ELF-1 (cell line): Measurements from ENCODE around the gene RNF20.
A peak's percentile ranks its signal among the peaks of the same experiment; 100 is the strongest.
"Not testable (repeated sequence)": the region's sequence is repeated elsewhere in the genome, so short reads cannot be mapped to it uniquely, and the experiment has no call there.

Source experiments
- DNase-seq: peaks from one replicate; pipeline ENCODE4 v3.0.0-alpha.2; 2016; ENCODE audit warnings: low read depth, low spot score

Gene RNF20, protein sequence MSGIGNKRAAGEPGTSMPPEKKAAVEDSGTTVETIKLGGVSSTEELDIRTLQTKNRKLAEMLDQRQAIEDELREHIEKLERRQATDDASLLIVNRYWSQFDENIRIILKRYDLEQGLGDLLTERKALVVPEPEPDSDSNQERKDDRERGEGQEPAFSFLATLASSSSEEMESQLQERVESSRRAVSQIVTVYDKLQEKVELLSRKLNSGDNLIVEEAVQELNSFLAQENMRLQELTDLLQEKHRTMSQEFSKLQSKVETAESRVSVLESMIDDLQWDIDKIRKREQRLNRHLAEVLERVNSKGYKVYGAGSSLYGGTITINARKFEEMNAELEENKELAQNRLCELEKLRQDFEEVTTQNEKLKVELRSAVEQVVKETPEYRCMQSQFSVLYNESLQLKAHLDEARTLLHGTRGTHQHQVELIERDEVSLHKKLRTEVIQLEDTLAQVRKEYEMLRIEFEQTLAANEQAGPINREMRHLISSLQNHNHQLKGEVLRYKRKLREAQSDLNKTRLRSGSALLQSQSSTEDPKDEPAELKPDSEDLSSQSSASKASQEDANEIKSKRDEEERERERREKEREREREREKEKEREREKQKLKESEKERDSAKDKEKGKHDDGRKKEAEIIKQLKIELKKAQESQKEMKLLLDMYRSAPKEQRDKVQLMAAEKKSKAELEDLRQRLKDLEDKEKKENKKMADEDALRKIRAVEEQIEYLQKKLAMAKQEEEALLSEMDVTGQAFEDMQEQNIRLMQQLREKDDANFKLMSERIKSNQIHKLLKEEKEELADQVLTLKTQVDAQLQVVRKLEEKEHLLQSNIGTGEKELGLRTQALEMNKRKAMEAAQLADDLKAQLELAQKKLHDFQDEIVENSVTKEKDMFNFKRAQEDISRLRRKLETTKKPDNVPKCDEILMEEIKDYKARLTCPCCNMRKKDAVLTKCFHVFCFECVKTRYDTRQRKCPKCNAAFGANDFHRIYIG

DNA sequence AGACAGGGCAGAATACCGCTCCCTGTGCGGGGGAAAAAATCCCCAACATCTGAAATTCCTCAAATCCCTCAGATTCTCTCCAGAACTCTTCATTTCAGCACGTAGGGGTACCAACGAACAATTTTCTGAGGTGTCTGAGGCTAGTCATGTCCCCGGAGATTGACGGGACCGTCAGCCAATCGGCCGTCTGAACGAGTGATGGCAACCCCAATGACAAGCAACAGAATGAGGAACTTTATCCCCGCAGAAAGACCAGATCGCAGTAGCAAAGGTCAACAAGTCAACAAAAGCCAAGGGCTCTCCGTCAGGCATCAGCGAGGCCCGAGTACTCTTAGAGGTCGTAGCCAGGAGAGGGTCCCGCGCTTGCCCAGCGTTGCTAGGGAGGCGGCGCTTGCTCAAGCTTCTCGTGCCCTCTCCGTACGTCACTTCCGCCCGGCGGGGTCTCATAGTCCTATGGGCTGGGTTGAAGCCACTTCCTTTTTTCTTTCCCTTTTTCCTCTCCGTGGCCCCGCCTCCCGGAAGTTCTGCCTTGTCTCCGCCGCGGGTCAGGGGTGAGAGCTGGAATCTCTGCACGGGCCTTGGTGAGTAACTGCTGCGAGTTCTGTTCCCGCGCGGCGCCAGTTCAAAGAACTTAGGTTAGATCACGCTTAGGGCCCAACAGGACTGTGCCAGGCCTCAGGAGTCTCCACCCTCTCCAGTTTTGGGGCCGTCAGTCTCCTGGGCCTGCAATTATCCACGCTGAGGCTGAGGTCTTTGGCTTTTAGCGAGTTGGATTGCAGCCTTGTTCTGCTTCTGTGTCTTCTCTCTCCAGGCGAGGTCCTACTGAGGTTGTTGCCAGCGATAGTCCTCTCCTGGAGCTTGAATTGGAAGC is at the start of gene RNF20:
Gene RNF20, plus strand, starts transcription at position 520 of the 871 bp plus-strand sequence. CDS start 1,571 bp downstream, outside the sequence.
- DNase-seq: peak; percentile 99

DNA sequence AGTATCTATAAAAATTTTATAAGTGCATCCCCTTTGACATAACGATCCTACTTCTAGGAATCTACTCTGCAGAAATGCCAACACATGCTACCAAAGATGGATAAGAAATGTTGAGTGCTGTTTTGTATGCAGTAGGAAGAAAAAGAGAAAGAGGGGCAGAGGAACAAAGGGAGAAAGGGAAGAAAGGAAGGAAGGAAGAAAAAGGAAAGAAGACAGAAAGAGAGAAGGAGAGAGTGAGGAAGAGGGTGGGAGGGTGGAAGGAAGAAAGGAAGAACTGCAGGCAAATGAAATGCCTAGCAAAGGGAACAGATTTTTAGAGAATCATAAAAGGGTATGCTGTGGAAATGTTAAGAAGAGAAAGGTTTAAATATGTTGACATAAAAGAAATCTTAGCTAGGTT is 49.6 kb upstream of the RNF20 start:
- DNase-seq: no peak

DNA sequence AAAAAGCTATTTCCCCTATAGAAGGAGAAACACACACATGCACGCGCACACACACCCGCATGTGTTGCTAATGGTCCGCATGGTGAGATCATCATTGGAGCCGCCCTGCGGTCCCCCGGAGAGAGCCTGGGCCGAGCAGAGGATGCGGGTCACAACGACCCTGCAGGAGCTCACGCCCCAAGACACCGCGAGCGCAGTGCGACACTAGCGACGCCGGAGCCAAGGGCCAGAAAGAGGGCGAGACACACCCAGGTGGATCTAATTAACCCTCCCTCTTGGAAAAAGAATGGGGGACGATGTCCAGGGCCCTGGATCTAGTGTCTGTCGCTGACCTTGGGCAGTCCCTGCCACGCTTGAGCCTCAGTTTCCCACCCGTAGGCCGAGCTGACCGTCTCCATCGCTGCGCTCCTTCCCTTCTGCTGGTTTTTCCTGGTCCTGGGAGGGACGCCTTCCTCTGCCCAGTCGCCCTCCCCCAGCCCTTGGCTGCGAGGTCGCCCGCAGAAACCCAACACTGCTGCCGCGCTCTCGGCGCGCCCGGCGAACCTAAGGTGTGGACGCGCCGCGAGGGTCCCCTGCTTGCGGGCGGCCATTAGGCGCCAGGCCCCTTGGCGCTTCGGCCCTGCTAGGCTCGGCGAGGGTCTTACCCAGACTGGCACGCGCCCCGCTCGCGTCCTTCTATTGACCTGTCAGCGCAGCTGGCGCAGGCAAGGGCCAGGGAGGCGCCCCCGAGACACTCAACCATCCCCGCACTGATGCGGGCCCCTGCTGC is 47.5 kb upstream of the RNF20 start:
- peak; percentile 43 for DNase-seq

DNA sequence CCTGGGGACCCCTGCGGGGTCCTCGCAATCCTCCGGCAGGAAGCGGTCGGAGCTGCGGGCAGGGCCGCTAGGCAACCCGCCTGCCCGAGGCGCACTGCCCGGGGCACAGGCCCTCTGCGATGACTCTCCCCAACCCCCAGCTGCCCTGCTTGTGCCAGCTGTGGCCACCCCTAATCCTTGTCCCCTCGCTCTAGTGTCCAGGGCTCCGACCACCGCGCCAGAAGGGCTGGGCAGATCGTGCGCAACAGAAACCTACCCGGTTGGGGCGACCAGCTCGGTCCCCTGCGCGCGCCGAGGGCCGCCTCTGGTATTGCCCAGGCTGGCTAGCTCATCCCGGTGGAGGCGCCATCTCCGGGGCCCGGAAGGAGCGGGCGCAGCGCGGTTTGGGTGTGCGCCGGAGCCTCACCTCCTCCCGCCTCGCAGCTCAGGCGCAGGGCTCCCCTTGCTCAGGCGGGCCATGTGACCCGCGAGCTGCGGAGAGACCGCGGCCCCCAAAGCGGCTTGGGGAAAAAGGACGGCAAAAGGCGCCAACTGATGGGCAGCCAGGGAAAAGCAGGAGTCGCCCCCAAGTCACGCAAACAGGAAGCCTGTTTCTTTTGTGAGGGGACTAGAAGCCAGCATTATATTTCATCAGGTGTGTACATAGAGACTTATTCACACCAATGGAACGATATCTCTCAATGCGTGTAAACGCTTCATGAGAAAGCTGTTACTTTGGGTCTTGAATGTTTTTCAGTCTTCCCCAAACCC is 46.8 kb upstream of the RNF20 start:
- peak; percentile 71 for DNase-seq

DNA sequence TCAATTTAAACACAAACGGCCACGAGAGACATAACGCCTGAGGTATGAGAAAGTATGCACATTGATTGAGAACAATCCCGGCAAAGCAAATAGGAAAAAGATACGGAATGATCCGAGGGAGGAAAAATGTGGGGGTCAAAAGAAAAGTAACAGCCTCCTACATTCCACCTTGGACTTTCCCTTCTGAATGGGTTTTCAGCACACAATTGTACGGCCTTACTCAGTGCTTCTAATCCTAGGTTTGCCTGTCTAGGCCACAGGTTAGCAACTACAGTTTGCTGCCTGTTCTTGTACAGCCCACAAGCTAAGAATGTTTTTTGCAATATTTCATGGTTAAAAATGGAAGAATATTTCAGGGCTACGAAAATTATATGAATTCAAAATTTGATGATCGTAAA is 46.2 kb upstream of the RNF20 start:
- peak; percentile 4 for DNase-seq

DNA sequence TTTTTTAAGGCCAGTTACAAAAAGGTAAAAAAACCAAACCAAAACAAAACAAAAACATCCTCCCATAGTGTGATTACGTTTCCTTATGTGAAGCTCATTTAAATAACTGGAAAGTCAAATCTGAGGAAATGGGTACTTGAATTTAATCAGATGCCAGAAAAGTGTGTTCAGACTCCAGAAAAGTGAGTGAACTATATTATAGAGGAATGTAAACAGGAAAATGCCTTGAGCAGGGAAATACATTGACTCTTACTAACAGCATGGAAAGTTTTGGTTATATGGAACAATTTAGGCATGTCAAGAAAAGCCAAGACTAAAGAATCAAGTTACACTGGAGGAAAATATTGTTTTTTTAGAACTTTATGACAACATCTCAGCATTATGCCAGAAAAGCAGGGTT is 37.8 kb upstream of the RNF20 start:
- no peak for DNase-seq

DNA sequence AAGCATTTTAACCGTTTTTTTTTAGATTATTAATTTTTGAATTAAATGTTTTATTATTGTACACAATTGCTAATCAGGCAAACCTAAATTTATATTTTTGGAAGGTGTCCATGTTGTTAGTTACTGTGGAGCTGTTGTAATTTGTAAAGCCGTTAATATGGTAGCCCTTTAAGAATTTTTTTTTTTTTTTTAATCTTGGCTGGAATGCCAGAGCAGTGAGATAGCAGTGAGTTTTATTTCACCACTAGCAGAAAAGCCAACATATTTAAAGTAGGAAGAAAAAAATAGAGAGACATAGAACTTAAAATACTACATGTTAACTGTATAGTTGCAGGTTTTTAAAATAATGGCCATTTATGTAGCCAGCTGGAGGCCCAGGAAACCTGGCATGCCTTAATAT is 35.3 kb upstream of the RNF20 start:
- DNase-seq: no peak

DNA sequence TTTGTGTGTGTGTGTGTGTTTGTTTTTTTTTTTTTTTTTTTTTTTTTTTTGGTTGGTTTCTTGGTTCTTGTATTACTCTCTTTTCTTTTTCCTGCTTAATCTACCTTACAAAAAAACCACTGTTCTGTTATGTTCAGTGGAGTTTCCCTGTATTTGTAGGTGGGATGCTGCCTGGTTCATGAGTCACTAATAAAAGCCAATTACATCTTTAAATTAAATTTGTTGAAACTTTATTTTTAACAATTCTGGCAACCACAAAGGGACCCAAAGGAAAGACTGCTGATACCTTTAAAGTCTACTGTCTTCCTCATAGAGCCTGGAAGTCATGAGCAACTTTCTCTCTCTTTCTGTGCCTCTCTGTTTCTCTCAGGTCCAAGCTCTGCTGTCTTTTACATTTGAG is 29.5 kb upstream of the RNF20 start:
- no peak for DNase-seq

DNA sequence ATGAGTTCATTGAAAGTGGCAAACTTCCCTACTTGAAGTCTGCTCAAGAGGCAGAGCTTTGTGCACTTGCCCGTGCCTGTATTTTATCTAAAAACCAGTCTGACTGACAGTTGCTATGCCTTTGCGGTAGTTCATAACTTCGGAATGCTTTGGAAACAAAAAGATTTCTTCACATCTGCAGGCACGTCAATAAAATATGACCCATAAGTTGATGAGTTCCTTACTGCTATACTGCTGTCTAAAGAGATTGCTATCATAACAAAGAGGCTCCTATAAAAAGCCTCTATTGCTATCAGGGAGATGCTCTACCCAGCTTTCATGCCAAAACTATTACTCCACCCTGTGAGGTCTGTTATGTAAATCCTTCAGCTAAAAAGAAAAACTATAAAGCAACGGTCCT is 25.4 kb upstream of the RNF20 start:
- no peak for DNase-seq

DNA sequence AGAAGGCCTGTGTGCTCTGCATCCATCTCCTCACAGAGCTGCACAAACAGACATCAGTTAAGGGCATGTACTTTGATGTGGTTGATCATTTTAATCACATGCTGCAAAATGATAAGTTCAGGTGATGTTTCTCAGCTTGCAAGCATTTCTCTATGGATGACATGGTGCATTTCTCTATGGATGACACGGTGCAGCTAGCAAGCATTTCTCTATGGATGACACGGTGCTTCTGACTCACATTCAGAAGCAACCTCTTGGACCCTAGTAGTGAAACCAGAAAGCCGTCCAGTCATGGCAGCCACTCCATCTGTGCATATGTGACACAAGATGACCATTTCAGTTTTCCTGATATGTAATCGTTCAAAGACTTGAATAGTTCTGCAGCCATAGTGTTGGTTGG is 24.1 kb upstream of the RNF20 start:
- DNase-seq: no peak

DNA sequence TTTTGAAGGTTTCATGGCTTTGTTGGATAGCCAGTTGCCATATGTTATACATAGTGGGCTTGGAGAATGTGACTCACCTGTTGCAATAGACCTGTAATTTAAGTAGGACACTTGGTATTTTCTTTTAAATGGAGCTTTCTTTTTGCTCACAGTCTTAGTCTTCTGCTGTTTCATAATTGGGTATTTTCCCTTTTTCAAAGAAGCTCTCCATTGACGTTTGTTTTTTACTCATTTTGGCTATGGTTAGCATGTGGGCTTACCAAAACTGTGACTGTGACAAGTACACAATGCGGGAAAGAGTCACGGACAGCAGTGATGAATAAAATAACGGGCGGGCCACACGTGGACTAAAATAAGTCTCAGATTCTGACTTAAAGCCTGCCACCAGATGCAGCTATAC is 23.2 kb upstream of the RNF20 start:
- no peak for DNase-seq

DNA sequence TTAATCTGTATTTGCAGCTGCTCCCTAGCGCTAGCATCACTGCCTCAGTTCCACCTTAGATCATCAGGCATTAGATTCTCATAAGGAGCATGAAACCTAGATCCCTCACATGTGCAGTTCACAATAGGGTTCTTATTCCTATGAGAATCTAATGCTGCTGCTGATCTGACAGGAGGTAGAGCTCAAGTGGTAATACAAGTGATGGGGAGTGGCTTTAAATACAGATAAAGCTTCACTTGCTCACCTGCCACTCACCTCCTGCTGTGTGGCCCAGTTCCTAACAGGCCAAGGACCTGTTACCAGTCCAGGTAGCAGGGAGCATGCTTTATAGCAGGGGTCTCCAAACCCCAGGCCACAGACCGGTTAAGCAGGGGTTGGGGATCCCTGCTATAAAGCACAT is 22.6 kb upstream of the RNF20 start:
- no peak for DNase-seq

DNA sequence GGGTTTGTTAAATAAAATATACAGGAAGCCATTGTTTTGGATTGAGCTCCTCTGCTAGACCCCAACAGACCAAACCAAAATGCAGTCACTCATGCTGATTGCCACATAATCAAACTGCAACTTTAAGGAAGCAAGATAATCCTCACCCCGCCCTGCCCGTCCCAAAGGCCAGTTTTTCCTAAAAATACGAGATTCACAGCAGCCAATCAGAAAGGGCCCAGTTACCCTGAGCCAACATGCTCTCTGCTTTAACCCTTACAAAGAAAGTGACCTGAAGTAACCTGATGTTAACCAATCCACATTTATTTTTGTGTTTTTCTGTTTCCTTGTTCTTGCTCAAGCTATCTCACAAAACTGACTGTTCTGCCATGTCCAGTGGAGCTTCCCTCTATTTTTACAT is 21.5 kb upstream of the RNF20 start:
- no peak for DNase-seq

DNA sequence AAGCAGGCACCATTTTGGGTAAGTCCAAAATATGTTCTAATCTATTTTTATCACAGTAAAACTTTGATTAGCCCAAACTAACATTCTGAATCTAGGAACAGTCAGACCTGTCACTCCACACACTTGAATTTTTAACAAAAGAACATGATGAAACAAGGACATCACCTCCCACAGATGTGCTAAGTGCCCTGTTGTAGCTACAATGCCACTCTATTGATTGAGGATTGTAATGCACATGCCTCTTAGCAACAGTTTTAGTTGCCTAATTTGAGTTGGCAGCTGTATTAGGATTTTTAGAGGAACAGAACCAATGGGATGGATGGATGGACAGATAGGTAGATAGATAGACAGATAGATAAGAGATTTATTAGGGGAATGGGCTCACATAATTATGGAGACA is 20.3 kb upstream of the RNF20 start:
- no peak for DNase-seq

DNA sequence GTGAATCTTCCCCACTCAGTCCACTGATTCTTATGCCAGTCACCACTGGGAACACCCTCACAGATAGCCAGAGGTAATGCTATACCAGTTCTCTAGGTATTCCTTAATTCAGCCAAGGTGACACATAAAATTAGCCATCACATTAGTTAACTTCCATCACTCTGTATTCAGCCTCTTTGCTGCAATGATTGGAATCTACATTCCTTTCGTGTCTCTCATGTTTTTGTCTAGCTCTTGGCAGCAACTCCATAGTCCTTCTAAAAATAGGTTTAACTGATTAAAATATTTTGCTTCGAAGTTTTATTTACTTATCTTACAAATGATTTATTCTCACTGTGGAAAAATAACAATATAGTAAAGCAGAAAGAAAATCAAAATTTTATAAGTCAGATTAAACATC is 19.6 kb upstream of the RNF20 start:
- no peak for DNase-seq

DNA sequence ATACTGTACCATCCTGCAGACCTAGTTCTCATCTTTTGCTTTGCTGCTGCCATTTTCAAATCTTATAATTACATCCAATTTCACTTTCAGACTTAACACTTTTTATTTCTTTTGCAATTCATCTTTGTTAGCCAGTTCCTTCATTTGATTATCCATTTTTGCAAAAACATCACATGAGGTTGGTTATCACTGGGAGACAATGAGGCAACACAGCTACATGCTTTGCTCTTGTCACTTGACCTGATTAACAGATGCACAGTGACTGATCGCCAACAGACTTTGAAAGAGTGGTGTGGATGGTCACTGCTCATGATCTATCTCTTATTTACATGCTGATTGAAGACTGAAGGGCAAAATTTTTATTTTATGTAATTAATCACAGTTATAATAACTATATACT is 17.0 kb upstream of the RNF20 start:
- DNase-seq: no peak

DNA sequence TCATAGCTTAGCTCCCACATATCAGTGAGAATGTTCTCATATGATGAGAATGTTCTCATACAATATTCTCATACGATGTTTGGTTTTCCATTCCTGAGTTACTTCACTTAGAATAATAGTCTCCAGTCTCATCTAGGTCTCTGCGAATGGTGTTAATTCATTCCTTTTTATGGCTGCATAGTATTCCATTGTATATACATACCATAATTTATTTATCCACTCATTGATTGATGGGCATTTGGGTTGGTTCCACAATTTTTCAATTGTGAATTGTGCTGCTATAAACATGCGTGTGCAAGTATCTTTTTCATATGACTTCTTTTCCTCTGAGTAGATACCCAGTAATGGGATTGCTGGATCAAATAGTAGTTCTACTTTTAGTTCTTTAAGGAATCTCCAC is 15.2 kb upstream of the RNF20 start:
- DNase-seq: not testable (repeated sequence)

DNA sequence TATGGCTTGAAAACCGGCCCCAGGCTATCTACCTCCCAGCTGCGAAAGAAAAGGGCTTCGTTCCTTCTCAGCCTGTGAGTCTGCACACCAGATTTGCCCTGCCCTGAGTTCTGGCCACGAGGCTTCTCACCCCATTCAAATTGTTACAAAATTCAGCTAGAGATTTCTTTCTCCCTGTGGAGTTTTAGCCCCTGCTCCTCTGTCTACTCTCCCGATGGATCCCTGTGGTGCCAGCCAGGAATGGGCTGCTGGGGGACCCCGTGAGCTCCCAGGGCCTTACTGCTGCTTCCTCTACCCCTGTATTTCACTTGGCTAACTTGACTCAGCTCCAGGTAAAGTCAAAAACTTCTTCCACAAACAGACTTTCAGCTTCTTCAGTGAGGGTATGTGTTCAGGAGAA is 9.3 kb upstream of the RNF20 start:
- DNase-seq: no peak

DNA sequence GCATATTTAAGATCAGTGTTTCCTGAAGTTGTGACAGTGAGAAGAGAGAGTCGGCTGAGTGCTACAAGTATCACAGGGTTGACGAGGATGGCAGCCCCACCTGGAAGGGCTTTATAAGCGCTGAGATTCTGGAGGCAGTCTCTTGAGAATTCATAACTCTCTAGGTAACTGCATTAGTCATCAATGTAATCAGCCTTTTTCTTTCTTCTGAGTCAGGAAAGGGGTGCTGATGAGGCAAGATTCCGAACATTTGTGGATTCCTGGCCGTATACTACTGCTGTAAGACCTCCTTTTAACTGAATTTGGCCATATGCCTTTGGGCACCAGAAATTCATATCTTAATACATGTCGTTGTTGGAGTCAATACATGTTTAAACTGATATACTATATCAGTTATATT is 6.6 kb upstream of the RNF20 start:
- DNase-seq: no peak

DNA sequence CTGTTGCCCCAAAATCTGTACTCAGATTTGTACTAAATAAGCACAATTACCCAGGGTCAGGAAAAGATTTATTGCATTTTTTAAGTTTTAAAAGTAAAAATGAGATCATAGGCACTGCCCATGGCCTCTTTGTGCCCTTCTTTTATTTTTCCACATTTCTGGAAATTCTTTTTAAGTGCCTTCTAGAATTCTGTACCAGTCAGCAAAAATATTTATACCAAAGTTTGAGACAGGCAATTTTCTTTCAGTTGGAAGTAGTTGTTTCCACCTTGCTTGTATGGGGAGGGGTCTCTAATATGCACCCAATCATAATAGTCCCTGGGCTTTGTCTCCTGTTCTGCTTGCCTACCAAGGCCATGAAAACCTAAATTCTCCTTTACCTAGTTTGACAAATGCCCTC is 5.6 kb upstream of the RNF20 start:
- DNase-seq: no peak
